Thyroid gland (tissue), 4 donors: ENCODE measurements around the gene PAIP2.

ENCODE experiments used
- CTCF ChIP-seq, 6 experiments: fragments of 200-600 bp in 3 of 6; fragments of 450-650 bp in 3 of 6; sonication (generic) in 3 of 6; IDR thresholded peaks; one replicate each; pipeline ENCODE4 v1.5.1; 2016 to 2019; ENCODE audit warnings: antibody characterized with exemption in 6 of 6, mild to moderate bottlenecking in 2 of 6, inconsistent platforms in 1 of 6, moderate library complexity in 1 of 6
- POLR2A ChIP-seq, 2 donors: fragments of 450-650 bp; IDR thresholded peaks; one replicate each; pipeline ENCODE4 v1.6.1; 2017; ENCODE audit warnings: antibody characterized with exemption in 2 of 2, mild to moderate bottlenecking in 2 of 2, moderate library complexity in 1 of 2

DNA sequence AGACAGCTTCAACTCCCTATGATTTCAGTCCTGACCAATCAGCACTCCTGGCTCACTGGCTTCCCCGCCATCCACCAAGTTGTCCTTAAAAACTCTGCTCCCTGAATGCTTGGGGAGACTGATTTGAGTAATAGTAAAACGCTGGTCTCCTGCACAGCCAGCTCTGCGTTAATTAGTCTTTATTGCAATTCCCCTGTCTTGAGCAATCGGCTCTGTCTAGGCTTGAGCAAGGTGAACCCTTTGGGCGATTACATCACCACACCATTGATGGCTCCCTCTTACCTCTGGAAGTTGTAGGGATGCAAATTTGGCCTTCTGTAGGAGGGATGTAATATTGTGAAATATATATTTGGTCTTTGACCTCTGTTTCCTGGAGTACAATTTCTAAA lies 44.4 kb downstream of the PAIP2 start:
- TF ChIP-seq POLR2A (IDR thresholded peaks at IDR 0.05) (no peak), CTCF (IDR thresholded peaks at IDR 0.05) (no peak)
